Thyroid gland (tissue), 4 donors: Measurements from ENCODE around the gene PTPN13.

Experiments
- POLR2A ChIP-seq, 2 donors: fragments of 450-650 bp; IDR thresholded peaks; one replicate each; pipeline ENCODE4 v1.6.1; 2017; ENCODE audit warnings: antibody characterized with exemption in 2 of 2, mild to moderate bottlenecking in 2 of 2, moderate library complexity in 1 of 2
- TF ChIP-seq, protein P1 (sequence below), 6 experiments: fragments of 200-600 bp in 3 of 6; fragments of 450-650 bp in 3 of 6; sonication (generic) in 3 of 6; IDR thresholded peaks; one replicate each; pipeline ENCODE4 v1.5.1; 2016 to 2019; ENCODE audit warnings: antibody characterized with exemption in 6 of 6, mild to moderate bottlenecking in 2 of 6, inconsistent platforms in 1 of 6, moderate library complexity in 1 of 6

DNA sequence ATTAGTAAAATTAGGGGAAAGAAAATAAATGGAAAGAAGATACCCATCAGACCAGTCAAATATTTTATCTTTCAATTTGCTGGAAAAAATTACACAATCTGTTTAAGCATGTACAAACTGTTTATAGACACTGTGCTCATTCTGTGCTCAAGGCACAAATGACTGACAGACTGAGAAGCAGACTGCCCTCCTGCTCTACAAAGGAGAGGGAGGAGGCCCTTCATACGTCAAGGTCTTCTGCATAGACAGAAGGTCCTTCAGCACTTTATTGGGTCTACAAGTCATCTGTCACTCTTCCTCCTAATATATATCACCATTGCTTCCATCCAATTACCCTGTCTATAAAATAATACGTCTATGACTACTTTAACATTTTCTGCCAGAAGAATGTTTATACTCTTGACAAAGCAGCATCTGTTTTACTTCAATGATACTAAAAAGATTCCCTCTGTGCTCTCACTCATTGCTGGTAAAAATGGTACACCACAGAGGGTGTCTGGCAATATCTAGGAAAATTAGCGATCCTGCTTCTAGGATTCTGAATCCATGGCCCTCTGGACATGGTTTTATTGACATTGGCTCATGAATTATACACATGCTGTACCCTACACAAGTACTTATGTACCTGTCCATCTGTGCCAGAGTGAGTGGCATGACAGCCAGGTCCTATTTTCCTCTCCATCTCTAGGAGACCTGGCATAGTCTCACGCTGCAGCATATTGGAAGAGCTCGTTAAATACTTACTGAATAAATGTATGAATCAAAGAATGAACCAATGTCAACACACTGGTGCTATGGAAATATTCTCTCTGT lies 243.8 kb downstream of the PTPN13 start:
- TF ChIP-seq, protein P1, sequence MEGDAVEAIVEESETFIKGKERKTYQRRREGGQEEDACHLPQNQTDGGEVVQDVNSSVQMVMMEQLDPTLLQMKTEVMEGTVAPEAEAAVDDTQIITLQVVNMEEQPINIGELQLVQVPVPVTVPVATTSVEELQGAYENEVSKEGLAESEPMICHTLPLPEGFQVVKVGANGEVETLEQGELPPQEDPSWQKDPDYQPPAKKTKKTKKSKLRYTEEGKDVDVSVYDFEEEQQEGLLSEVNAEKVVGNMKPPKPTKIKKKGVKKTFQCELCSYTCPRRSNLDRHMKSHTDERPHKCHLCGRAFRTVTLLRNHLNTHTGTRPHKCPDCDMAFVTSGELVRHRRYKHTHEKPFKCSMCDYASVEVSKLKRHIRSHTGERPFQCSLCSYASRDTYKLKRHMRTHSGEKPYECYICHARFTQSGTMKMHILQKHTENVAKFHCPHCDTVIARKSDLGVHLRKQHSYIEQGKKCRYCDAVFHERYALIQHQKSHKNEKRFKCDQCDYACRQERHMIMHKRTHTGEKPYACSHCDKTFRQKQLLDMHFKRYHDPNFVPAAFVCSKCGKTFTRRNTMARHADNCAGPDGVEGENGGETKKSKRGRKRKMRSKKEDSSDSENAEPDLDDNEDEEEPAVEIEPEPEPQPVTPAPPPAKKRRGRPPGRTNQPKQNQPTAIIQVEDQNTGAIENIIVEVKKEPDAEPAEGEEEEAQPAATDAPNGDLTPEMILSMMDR (IDR thresholded peaks at IDR 0.05): no peak
- TF ChIP-seq POLR2A (IDR thresholded peaks at IDR 0.05): no peak
